Measurements from ENCODE around the gene LHFPL2.
"Not testable (repeated sequence)": the region's sequence is repeated elsewhere in the genome, so short reads cannot be mapped to it uniquely, and the experiment has no call there.

LHFPL2 gene

DNA sequence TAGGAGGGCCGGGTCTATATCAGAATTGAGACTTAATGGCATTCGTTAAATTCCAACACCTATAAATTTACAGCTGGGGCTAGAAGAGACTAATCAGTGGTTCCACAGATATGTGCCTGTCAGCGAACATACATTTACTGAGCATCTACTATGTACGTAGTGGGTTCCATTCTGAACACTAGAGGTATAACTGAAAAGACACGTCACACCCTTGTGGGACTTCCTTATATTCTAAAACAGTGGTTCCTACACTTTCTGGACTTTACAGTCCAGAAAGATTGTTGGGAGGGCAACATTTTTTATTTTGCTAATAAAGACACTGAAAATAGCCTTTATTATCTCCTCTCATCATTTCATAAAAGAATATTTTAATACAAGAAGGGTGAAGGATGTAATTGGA is 147.7 kb downstream of the LHFPL2 start:
- no peak for DNase-seq (ENCODE audit: low spot score)

DNA sequence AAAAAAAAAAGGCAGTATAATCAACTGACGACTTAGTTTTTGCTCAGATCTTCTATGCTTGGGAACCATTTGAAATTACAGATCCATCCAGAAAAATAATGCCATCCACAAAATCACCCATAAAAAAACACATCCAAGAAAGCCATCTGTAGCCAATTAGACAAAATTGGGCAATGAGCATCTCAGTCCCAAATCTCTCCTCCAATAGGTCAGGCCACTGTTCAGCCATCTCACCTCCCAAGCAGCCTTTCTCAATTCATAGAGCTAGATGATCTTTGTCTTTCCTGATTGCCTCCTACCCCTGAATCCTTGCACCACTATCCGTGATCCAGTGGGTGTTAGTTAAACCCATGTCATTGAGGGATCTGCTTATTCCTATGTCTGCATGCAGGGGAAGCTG is 148.5 kb downstream of the LHFPL2 start:
- DNase-seq (ENCODE audit: low spot score): no peak

DNA sequence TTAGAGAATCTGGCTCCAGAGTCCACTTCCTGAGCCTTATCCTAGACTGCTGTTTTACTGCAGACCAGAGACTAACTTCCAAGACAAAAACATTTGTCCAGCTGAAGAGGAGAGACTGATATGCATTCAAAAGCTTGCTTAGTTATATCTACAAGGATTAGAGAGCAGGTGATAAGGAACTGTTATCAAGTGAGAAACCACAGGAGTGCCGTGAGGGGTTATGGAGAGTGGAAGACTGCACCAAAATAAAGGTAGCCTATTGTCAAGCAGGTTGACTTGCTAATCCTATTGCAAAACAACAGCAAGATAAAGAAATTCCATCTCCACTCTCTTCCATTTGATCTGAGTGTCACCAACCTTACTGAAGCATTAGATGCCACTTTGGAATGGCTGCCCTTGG is 149.1 kb downstream of the LHFPL2 start:
- DNase-seq (ENCODE audit: low spot score): no peak

DNA sequence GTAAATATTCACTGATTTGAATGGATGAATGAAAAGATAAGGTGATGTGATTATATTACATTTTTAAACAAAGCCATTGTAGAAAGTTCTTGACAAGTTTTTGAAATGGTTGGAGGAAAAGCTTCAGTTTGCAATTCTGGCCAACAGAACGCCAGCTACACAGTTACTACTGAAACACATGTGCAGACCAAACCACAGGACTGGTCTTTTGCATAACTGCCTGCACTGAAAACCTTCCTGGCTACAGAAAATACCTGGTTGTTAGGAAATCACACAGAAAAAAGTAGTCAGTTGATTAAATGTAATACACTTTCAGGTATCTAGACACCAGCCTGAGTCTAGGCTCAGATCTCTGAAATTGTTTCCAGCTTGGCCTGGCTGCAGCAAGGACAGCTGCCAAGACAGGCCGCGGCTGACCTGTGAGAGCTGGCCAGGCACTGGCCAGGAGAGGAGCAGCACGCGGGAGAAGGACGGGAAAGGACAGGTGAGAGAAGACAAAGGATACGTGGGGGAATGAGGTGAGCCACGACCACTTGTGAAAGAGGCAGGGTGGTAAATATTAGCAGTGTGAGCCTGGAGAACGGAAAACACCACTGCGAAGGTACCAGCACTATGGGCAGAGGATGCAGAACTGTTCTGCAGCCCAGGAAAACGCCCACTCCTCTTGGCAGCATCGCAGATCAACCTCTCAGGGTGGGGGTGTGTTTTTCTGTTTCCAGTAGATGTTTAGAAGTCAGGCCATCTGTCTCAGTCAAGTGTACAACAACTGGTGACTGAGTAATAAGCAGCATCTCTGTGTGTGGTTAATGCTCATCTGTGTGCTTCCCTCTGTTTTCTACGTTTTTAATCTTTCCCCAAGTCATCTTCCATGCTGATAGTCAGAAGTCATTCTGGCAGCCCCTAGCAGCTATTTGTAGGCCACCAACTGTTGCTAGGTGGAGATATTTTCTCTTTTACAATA is 150.7 kb downstream of the LHFPL2 start:
- DNase-seq (ENCODE audit: low spot score): no peak

DNA sequence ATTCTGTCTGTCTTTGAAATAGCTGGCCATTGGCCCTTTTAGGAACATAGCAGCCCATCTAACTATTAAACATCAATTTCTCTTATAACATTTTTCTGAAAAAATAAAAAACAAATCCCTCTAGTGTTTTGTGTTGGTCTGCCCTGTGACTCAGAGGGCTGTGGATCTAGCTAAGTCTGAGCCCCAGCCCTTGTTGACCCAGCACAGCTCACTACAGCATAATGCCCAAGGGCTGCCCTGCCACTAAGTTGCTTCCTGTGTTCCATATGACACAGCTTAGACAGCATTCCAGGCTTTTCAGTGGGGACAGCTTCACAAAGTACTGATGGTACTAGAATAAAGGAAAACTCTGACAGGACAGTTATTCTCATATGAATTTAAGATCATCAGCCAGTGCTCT is 152.2 kb downstream of the LHFPL2 start:
- DNase-seq (ENCODE audit: low spot score): no peak

DNA sequence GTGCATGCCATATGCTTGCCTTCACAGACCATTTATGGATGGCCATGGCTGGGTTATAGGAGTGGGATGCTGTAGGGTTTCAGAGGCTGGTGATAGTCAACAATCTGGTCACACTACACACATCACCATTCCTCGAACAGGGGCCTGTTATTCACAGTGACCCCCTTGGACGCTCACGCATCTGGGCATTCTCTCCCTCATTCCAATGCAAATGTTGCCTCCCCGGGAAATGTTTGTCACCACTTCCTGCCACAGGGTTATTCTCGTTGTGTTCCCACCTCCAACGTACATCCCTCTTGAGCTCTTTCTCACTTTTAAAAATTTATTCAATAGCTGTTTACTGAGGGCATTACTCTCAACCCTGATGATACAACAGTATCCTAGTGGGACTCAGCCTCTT is 152.8 kb downstream of the LHFPL2 start:
- no peak for DNase-seq (ENCODE audit: low spot score)

DNA sequence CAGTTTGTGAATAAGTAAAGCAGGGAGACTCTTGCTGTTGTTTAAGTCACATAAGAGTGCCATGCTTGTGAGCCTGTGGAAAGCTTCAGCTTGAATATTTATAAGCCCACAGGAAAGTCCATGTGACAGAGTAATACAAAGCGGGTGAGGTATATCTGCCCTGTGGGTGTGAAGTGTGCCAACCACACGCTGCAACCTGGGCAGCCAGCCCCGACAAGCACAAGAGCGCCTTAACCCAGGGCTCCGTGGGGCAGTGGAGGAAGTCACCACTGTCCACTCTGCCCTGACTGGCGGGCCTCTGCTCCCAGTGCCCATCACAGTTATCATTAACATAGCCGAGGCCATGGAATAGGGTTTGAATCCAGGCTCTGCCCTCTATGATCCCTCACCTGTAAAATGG is 155.9 kb downstream of the LHFPL2 start:
- no peak for DNase-seq (ENCODE audit: low spot score)

DNA sequence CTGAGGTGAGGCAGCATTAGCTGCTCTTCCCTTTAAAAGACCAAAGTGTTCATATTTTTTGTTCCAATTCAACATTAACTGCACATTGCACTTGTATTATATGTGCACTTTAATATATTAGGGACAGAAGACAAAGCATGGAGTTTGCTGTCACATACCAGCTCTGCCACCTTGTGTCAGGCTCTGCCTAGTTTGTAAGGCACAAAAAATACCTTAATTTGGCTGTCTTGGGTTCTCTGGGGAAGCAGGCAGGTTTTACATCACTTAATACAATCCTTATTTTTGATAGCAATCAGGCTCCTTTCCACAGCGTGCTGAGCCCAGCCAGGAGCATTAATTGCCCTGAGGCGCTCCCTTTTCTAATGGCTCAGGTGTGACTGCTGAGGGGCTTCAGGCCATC is 156.3 kb downstream of the LHFPL2 start:
- DNase-seq (ENCODE audit: low spot score): no peak

DNA sequence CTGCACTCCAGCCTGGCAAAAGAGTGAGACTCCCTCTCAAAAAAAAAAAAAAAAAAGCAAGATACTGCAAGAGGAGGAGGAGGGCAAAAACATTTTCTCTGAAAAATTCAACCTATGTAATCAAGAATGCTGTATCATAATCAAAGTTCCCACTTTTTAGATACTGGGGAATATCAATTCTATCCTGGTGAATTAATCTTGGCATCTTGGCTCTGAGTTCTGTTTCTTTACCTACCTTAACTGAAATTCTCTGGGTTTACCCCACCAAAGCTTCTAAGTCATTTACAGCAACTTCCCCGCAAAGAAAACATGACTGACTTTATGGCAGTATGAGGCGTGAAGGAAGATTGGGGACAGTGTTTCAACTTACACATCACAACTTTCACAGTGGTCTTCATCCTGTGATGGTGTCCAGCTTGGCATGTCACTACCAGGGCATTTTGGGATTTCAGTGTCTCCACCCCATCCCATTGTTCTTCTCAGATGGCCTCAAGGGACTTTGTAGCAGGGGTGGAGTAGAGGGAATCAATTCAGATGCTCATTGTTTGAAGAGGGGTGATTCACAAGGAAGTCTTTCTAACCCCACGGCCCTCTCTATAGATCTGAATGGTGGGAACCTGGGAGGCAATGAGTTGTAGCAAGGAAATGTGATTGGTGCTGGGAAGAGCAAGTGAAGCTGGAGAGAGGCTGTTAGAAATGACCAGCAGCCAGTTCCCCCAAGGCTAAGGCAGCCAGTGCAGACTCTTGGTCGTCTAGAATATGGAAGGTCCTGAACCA is 157.7 kb downstream of the LHFPL2 start:
- DNase-seq (ENCODE audit: low spot score): no peak

DNA sequence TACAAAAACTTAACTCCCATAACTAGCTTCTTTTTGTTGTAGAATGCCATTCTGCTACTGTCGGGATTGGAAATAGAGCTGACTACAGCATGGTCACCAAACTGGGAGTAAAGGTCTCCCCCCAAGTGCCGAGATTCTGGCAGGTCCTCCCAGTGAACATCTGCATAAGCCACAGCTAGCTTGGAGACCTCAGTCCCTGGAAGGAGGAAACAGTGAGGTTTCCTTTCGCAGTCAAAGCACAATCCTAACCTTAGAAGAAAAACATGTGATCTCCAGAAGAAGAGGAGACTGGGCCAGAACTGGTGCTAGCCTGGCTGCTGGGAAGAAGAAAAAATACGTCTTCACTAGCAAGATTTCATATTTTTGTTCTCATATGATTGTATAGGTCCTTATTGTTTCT is 160.7 kb downstream of the LHFPL2 start:
- no peak for DNase-seq (ENCODE audit: low spot score)

DNA sequence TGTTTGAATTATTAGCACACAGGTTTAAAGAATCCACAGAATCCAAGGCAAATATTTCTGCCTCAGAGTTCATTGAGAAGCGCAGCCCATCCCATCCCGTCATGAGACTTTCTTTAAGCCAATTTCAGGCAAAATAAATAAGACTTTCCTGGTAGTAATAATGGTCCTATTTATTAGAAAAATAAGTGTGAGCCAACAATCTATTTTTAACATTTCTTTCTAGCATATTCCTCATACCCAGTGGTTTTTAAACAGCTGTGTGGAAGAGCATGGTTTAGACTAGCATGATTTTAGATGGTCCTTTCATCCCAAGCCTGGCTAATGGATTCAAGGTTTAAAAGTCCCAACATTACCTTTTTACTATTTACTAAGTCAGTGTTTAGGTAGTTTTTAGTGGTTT is 162.4 kb downstream of the LHFPL2 start:
- no peak for DNase-seq (ENCODE audit: low spot score)

DNA sequence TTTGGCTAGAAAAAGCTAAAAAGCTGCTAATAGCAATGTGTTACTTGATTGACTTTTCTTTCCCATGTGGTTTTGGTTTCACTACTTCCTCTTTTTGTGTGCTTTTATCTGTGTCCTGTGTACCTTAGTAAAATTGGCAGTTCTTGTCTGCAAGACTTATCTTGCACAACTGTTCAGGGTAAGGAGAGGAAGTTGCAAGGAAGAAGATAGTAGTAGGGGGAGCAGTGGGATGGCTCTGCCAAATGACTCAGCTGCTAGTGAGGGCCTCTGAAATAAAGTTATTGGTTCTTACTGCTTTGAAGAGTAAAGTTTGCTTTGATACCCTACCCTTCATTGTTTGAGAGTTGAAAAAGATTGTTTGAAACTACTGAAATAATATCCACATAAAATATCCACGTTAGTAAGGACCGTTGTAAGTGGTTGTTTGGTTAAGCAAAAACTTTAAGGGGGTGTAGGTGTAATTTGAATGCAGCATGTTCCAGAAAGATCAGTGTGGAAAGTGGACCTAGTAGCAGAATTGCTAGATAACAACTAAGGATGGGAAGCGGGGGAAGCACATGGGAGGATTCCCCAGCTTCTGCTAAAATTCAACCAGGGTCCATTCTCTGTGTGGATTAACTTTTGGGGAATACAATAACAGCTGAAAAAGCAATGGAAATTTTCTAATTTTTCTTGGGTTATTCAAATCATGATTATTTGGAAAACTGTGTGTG is 164.6 kb downstream of the LHFPL2 start:
- DNase-seq (ENCODE audit: low spot score): no peak

DNA sequence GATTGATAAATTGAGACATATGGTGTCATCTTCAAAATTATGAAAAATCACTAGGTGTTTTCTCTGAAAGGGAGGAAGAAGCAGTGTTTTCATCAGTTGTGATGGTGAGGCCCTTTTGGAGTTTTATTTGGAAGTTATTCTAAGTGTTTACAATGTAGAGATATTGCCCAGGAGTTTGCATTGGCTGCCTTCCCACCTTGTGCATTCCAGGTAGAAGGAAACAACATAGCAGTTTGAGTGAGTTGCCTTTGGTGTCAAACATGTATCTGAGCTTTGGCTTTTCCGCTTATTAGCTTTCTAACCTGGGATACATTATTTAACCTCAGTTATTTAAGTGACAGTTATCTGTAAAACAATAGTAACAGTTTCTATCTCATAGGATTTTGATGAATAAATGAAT is 165.6 kb downstream of the LHFPL2 start:
- DNase-seq (ENCODE audit: low spot score): no peak

DNA sequence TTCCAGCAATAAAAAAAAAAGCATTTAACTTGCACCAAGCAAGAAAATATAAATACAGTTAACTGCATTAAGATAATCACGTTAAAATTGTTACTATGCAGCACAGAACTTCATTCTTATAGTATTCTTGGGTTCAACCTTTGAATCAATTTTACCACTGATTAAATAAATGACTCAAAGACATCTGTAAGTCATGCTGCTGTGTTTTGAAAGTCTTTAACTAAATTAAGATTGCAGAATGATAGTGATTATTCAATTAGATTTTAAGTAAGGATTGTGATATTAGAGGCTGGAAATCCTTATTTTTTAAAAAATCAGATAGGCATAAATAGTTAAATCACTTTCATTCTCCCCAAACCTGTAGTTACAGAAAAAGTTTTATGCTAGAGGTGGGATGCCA is 171.8 kb downstream of the LHFPL2 start:
- DNase-seq (ENCODE audit: low spot score): no peak

DNA sequence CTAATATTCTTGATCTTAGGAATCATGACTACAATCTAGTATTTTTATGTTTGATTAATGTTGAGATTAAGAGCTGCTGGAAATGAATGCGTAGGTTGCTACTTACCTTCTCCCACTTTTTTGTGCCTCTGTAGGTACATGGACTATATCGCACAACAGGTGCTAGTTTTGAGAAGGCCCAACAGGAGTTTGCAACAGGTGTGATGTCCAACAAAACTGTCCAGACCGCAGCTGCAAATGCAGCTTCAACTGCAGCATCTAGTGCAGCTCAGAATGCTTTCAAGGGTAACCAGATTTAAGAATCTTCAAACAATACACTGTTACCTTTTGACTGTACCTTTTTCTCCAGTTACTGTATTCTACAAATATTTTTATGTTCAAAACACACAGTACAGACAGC is 173.2 kb downstream of the LHFPL2 start:
- no peak for DNase-seq (ENCODE audit: low spot score)

DNA sequence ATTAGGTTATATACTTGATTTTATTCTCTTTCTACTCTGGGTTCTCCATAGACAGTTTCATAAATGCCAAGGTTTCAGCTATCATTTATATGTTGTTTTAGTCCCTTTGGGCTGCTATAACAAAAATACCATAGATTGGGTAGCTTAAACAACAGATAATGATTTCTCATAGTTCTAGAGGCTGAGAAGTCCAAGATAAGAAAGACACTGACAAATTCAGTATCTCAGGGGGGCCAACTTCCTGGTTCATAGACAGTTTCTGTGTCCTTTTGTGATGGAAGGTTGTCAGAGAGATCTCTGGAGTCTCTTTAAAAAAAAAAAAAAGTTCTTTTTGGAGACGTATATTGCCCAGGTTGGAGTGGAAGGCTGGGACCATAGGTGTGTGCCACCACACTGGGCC is 174.8 kb downstream of the LHFPL2 start:
- DNase-seq (ENCODE audit: low spot score): no peak

DNA sequence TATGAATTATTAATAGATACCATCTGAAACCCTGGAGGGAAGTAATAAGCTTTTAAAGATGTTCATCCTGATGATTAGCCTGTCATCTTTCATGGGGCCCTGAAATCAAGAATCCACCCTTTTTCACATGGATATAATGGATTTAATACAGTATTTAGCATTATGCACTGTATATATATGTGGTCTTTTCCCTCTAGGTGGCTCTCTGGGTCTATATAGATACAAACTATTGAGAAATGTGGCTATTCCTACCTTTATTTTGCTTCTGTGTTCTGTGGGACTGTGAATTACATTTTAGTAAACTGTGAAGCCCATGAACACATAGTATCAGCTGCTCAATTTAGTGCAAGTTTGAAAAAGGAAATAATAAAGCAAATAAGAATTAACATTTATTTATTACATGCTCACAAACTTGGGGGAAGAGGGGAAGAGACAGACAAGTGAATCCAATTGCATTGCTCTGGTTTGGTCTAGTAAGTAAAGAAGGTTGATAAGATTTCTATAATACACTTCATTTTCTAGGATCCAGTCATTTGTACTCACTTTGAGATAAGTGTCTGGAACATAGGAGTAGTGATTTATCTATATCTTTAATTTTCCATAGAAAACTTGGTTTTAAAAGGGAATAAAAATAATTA is 176.0 kb downstream of the LHFPL2 start:
- no peak for DNase-seq (ENCODE audit: low spot score)

DNA sequence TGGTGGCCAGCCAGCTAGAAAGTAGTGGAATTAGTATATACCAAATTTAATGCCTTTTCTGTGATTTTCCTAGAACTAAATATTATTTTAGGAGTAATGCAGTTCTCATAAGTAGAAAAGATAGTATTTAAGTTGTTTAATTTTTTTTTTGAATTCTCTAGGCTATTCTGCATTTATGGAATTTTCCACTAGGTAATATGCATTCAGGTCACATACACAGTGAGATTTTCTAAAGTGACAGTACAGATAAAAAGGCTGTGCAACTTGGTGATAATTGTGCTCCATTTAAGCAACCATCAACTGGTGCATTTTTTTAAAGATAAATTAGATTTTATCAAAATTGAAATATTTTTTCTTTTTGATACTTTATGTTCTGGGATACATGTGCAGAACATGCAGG is 176.7 kb downstream of the LHFPL2 start:
- no peak for DNase-seq (ENCODE audit: low spot score)

DNA sequence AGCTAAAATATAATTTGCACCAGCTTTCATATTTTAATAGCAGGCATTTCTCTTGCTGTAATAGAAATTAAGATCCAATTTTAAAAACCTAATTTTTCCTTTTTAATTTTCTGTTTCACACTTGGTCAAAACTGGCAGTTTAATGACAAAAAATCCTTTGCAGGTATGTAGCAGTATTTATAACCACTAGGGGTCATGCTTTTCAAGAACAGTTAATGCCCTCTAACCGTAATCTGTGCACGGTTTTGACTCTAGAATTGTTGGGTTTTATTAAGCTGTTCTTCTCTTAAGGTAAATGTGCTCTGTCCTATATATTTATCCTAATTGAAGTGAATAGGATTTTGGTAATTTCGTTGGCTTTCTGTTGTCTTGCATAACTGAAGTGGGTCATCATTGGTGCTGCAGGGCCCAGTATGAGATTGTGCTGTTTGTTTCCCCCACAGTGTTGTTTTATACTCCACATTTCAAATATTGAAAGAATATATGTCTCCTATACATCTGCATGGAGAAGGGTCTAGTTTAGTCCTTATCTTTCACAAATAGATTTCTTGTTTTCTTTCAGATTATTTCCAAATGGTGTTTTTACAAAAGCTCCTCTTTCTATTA is 180.7 kb downstream of the LHFPL2 start:
- no peak for DNase-seq (ENCODE audit: low spot score)

DNA sequence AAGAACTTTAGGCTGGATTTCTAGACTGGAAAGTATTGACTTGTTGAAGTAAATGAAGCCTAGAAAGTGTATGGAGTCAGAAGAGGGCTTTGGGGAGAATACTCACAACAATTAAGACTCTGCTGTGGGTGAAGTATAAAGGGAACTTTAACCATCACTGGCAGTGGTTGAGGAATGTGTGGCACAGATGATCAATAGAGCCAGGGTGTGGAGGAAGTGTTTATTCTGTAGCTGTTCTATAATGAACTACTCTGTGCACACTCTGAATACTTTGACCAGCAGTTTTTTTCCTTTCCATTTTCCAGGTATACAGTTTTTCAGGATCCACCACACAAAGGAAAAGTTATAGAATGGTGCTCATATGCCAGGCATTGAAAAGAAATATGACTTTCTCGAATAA is 181.4 kb downstream of the LHFPL2 start:
- no peak for DNase-seq (ENCODE audit: low spot score)

DNA sequence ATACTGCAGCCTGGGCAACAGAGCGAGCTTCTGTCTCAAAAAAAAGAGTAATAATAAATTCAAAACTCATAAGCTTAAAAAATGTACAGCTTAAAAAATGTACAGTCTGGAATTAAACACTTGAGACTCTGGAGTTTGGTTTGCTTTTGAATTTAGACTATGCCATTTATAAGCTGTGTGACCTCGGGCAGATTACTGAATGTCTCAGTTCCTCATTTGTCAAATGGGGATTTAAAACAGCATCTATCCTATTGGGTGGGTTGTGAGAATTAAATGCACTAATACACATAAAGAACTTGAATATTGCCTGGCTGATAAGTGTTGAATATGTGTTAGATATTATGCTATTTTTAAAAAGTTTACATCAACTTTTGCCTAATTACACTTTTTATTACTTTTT is 189.7 kb downstream of the LHFPL2 start:
- DNase-seq (ENCODE audit: low spot score): no peak

DNA sequence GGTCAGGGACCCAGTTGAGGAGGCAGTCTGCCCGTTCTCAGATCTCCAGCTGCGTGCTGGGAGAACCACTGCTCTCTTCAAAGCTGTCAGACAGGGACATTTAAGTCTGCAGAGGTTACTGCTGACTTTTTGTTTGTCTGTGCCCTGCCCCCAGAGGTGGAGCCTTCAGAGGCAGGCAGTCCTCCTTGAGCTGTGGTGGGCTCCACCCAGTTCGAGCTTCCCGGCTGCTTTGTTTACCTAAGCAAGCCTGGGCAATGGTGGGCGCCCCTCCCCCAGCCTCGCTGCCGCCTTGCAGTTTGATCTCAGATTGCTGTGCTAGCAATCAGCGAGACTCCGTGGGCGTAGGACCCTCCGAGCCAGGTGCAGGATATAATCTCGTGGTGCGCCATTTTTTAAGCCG is 191.1 kb downstream of the LHFPL2 start:
- DNase-seq (ENCODE audit: low spot score): not testable (repeated sequence)
